Measurements from ENCODE around the gene WASF3. TPM values are rescaled to one million over a fixed set of nuclear protein-coding genes. Genes with fewer than 3 reads are reported as not detected.

Gene WASF3
- total RNA-seq, 4 donors from 2014 or later = 22.9 to 50.8 (median 47.9) TPM

DNA sequence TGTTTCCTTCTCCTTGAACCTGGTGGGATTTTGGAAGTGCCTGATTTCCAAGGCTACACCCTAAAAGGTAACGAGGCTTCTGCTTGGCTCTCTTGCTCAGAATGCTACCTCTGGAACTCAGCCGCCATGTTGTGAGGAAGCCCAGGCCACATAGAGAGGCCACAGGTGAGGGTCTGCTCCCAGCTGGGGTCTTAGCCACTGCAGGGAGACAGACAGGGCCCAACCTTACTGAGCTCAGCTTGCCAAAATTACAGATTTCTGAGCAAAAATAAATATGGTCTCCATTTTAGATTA, 141.7 kb downstream of the WASF3 start:
- ATAC-seq (ENCODE audit: low FRiP score) = no peak
- TF ChIP-seq, protein P1, sequence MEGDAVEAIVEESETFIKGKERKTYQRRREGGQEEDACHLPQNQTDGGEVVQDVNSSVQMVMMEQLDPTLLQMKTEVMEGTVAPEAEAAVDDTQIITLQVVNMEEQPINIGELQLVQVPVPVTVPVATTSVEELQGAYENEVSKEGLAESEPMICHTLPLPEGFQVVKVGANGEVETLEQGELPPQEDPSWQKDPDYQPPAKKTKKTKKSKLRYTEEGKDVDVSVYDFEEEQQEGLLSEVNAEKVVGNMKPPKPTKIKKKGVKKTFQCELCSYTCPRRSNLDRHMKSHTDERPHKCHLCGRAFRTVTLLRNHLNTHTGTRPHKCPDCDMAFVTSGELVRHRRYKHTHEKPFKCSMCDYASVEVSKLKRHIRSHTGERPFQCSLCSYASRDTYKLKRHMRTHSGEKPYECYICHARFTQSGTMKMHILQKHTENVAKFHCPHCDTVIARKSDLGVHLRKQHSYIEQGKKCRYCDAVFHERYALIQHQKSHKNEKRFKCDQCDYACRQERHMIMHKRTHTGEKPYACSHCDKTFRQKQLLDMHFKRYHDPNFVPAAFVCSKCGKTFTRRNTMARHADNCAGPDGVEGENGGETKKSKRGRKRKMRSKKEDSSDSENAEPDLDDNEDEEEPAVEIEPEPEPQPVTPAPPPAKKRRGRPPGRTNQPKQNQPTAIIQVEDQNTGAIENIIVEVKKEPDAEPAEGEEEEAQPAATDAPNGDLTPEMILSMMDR (IDR thresholded peaks at IDR 0.05) = no peak
- DNase-seq (ENCODE audit: low spot score) = no peak

DNA sequence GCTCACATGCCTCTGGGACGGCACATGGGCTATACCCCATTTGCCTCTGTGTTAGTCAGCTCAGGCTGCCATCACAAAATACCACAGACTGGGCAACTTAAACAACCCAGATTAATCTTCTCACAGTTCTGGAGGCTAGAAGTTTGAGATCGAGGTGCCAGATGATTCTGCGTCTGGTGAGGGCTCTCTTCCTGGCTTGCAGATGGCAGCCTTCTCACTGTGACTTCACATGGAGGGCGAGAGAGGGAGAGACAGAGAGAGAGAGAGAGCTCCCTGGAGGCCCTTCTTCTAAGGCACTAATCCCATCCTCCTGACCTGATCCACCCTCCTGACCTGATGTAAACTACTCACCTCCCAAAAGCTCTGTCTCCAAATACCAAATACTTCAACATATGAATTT, 148.1 kb downstream of the WASF3 start:
- TF ChIP-seq, protein P1 (IDR thresholded peaks at IDR 0.05) = no peak
- no peak for ATAC-seq (ENCODE audit: low FRiP score)

DNA sequence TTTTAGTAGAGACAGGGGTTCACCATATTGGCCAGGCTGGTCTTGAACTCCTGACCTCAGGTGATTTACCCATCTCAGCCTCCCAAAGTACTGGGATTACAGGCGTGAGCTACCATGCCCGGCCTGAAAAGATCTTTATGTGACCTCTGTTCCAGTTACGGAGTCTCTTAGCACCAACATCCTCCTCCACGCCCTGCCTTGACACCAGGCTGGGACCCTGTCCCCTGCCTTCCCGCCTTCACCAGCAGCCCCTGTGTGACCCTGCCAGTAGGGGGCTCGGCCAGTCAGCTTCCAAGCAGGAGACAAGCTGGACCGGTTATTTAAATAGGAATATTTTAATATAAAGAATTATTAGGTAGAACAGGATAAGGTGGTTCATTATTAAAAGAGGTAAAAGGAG, 148.9 kb downstream of the WASF3 start:
- no peak for DNase-seq (ENCODE audit: low spot score)
- ATAC-seq (ENCODE audit: low FRiP score) = no peak
- TF ChIP-seq, protein P1 (IDR thresholded peaks at IDR 0.05) = no peak

More for the DNA sequence above, 148.1 kb downstream of the WASF3 start:
- DNase-seq (ENCODE audit: low spot score) = no peak

DNA sequence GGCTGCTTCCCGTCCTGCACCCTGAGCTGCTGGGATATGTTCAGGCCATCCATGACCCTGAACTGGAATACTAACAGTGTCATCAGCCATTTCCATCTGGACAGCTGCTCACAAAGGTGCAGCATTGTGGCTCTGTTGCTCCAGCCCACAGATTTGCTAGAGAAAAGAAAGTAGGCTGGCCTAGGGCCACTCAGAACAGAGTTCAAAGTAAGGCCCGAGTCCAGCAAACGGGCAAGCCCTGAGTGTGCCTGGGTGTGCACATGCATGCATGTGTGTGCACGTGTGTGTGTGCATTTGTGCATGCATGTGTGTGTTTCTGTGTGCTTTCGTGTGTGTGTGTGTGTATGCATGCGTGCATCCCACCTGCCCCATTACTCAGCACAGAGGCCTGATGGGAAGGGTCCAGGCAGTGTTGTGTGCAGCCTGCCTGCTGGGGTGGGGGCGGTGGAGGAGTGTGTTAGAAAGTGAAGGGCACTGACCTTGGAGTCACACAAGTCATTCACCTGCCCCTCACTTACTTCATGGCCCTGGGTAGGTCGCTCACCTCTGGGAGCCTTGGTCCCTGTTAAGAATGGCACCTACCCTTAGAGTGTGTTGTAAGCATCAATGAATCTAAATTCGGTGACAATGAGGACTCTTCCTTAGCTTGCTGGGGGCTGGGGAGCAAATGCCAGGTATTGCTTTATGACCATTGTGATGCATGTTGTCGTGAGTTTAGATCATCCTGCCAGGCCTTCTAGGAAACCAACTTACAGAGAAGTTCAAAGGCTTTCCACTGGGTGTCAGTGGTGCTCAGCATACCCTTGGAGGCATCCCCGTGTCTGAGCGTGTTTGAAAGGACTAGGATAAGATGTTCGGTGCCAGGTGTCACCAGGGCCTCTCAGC, 149.9 kb downstream of the WASF3 start:
- DNase-seq (ENCODE audit: low spot score) (no peak), ATAC-seq (ENCODE audit: low FRiP score) (no peak)
- TF ChIP-seq, protein P1 (IDR thresholded peaks at IDR 0.05) = no peak

DNA sequence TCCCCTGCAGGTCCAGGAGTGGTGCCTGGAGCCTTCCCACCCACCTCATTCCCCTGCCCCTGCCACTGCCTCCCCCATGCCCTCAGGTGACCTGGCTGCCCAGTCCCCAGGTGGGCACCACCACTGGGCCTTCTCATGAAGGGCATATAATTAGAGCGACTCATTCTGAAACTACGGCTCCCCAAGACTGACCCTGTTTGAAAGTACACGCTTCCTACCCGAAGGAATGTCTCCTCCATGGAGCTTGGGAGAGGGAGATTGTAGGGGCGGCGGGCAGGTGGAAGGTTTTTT, 150.5 kb downstream of the WASF3 start:
- no peak for DNase-seq (ENCODE audit: low spot score)
- TF ChIP-seq, protein P1 (IDR thresholded peaks at IDR 0.05) = no peak
- ATAC-seq (ENCODE audit: low FRiP score) = no peak

DNA sequence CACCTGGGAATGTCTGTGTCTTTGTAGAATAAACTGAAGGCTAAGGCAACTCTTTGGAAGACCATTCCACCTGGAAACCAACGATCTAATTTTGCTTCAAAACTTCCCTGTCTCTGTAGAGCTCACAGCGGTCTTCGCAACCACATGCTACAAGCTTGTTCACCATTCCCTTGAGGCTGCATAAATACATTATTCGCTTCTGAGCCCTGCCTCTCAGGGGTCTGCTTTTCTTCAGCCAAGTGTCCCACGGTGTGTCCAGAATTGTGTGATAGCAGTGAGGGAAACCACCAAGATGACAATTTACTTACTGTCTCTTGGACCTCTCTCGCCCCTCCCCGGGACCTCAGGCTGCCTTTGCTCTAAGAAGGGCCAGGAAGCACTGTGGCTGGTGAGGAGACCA, 152.0 kb downstream of the WASF3 start:
- ATAC-seq (ENCODE audit: low FRiP score) (no peak), DNase-seq (ENCODE audit: low spot score) (no peak)
- TF ChIP-seq, protein P1 (IDR thresholded peaks at IDR 0.05) = no peak

DNA sequence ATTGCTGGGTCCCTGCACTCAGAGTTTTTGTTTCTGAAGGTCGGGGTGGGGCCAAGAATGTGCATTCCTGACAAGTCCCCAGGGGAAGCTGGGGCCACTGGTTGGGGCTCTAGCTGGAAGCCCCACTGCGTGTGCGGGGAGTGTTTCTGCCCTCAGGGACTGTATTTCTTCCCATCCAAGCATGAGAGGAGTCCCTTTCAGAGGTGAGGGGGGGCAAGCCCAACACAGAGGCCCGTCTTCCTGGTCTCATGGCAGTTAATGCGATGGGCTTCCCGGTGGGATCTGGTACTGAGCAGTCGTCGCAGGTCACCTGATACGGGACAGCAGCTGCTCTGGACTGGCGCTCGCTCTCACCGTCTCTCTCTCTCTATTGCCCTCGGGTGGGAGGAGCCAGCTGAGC, 152.7 kb downstream of the WASF3 start:
- ATAC-seq (ENCODE audit: low FRiP score) (peak; percentile 15), DNase-seq (ENCODE audit: low spot score) (no peak)
- TF ChIP-seq, protein P1 (IDR thresholded peaks at IDR 0.05) = no peak

All from omental fat pad (tissue), 4 donors.